IPS DF 4.7 (cell line): ENCODE results near the gene SPAG7.

Experiments used
- DNase-seq: peaks from one replicate; pipeline ENCODE4 v3.0.0-alpha.2; 2013; ENCODE audit warnings: low spot score; ENCODE audit errors: extremely low read depth

Gene SPAG7

DNA sequence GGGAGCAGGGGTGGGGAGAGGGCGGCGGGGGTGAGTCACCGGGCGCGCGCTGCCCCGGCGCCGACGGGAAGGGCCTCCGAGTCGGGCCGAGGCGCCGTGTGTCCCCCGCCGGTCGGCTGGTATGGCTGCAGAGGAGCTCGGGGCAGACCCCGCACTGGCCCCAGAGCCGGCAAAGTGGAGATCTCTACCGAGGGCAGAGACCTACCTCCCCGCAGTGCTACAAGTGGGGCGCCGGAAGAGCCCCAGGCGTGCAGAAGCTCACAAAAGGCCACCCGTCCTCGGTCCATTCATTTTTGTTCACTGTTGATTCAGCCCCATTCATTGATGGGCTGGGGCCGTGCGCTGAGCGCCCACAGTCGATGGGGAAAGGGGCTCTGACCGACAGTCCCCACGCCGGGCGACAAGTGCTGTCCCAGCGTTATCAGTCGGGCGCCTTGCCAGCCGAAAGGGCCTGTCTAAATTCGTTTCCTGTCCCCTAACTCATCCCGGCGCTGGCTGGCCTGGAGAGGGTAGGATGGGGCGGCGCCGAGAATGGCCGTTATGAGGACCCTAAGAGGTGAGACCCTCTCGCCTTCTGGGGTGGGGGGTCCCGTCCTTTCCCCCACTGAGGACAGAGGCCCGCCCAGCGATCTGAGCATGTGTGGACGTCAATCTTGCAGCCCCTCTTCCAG lies 17.4 kb downstream of the SPAG7 start:
- no peak for DNase-seq

GRCh38 chr17:4949321-4950074 lies 18.1 kb downstream of the SPAG7 start:
- DNase-seq: no peak

DNA sequence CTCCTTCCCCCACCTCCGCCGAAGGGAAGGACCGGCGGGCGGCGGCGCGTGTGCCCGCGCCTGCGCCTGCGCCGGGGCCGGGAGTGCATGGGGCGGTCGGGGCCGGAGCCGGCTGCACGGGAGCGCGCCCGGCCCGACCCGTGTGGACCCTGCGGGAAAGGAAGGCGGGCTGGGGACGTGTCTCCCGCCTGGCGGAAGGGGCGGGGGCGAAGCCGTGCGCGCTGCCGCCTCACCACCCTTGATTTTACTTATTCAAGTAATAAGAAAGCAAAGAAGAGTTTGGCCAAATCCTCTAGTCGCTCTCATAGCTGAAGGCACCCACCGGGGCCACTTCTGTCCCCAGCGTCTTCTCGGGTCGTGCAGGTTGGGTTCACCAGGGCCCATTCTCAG lies 18.7 kb downstream of the SPAG7 start:
- DNase-seq: no peak

GRCh38 chr17:4948166-4948930 lies 19.3 kb downstream of the SPAG7 start, which contains the start of gene PFN1:
PFN1 (minus strand) TSS chr17:4948530; CDS start chr17:4948394, 136 bp downstream.
- DNase-seq: no peak

DNA sequence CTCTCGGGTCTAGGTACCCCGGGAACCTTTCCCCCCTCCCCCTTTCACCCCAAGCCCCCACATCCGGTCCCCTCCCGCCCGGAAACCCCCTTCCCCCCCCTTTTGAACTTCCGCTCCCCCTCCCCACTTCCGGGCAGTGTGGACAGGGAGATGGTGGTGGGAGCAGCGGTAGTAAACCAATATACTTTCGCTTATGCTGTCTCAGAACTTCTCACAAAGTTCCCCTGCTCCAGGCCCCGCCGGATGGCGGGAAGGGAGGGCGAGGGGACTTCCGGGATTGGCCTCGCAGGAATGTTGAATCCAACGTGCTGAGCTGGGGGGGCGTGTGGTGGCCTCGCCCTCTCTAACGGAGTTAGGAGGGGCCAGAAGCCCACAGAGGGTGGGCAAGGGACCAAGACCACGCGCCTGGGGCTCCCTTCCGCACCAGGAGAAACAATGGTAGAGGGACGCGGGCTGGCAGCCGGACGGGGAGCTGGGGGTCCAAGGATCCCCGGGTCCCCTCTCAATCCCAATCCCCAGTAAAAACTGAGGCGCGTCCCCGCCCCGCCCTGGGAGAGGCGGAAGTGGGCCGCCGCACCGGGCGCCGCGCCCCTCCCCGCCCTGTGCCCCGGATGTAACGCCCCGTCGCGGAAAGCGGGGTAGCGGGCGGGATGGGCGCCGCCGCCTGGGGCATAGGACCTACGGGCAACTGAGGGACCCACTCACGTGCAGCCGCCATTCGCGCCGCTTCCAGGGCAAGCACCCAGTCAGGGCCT lies 20.0 kb downstream of the SPAG7 start:
- DNase-seq: no peak

GRCh38 chr17:4947010-4947410 lies 20.6 kb downstream of the SPAG7 start:
- no peak for DNase-seq

DNA sequence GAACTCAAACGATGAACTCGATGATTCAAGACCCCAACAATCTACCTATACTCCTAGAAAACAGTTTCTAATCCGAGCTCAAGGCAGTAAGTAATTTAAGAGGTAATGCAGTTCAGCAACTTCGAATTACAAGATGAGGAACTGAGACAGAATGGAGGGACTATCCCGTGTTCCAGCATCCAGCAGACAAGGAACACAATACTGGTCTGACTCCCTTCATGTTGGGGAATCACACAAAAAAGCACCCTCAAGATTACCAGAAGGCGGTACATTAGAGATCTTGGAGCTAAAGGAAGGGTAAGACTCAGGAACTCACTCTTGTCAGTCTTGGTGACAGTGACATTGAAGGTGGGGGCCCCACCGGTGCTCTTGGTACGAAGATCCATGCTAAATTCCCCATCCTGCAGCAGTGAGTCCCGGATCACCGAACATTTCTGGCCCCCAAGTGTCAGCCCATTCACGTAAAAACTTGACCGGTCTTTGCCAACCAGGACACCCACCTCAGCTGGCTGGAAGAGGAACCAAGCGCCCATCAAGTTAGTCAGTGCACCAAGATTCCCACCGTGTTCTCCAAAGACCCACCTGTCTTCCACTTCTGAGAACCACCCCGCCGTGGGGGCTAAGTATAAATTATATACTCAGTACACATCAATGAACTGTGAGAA lies 21.2 kb downstream of the SPAG7 start:
- no peak for DNase-seq

GRCh38 chr17:4945944-4946280 lies 21.7 kb downstream of the SPAG7 start:
- no peak for DNase-seq

DNA sequence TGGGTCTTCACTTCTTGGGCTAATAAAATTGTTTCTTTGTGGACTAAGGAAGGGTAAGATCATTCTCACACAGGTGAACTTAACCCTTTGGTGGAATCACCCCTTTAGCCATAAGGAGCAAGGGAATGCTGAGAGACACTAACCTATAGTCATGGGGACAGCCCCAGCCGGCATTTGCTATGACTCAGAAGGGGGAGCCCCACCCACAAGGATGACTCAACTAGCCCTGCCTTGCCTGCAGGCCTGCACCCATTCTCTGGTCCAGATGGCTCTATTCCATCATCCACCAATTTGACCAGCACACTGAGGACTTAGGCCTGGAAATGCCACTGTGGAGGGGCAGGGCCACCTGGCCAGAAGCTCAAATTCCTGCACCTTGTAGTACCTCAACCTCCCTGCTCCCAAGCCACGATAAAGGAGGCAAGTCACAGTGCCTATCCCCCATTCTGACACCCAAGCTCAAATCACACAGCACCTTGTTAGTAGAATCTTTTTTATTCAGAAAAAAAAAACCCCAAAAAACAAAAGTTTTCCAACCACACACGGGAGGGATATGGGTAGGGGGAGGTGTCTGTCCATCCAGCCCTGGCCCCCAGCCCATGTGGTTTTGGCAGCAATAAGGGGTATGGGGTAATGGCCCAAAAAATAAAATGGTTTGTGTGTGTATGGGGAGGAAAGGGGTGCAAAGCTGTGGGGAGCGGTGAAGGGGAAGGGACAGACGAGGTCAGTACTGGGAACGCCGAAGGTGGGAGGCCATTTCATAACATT lies 22.3 kb downstream of the SPAG7 start:
- DNase-seq: no peak

GRCh38 chr17:4944554-4945175 lies 23.0 kb downstream of the SPAG7 start:
- no peak for DNase-seq

DNA sequence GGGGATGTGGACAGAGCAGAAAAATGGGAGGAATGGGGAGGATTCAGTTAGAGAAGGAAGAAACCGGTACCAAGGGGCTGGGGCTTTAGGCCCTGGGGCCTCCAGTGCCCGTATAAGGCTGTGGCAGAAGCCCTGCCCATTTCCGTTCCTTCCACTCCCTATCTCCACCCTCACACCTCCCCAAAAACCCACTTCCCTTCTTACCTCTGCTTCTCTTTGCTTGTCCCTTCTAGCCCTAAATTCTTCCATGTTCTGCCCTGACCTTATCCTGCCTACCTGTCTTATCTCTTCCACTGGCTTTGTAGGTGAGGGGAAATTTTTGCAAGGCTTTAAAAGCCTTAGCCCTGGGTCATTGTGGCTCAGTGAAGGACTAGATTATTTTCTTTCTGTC lies 23.5 kb downstream of the SPAG7 start:
- no peak for DNase-seq

DNA sequence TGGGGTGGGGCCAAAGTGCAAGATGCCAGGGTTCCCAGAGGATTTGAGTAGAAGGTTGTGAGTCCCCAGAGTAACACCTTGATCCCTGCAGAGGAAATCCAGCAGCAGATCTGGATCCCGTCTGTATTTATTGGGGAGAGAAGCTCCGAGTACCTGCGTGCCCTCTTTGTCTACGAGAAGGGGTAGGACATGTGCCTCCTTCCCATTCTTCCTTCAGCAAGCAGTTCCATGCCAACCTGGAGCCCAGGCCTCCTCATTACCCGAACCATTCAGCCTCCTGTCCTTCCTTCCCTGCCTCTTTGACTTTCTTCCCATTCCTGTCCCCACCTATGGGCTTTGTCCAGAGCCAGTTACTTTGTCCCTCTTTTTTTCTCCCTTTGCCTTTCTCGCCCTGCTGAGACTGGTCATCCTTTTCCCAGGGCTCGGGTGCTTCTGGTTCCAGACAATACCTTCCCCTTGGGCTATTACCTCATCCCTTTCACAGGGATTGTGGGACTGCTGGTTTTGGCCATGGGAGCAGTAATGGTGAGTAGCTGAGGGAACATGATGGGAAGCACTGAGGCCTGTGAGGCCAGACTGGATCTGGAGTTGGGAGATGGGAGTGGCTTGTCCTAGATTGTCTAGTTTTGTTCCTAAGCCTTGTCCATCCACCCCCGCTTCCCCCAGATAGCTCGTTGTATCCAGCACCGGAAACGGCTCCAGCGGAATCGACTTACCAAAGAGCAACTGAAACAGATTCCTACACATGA lies 24.7 kb downstream of the SPAG7 start:
- no peak for DNase-seq

- DNase-seq: no peak
Measured at GRCh38 chr17:4941319-4941610, 26.4 kb downstream of the SPAG7 start.

DNA sequence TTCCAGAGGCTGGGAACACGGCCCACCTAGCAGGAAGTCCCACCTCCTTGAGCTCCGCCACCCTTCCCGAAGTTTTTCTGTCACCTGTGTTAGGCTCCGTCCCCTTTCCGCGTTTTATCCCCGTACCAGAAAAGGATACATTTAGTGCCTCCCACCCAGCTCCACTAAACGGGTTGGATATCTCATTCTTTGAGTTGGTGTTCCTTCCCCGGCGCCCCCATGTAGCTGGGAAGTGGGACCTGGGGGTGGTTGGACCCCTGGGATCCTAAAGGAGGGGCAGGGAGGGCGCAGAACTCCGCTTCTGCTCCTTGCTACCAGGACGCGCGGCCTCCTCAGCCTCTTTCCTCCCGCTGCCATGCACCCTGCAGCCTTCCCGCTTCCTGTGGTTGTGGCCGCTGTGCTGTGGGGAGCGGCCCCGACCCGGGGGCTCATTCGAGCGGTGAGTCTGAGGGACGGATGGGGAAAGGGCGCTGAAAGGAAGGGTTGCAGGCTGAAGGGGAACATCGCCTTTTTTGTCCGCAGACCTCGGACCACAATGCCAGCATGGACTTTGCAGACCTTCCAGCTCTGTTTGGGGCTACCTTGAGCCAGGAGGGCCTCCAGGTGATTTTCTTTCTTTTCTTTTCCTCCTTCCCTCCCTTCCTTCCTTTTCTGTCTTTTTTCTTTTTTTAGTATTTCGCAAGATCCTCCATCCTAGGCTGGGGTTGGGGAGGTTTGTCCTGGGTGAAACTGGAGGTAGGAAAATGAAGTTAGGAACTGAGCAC lies 26.9 kb downstream of the SPAG7 start:
- DNase-seq: no peak

GRCh38 chr17:4939796-4940554 lies 27.6 kb downstream of the SPAG7 start, which contains the start of the genes RNF167 and SLC25A11:
RNF167 (plus strand) TSS chr17:4940268; CDS start chr17:4940910, 642 bp downstream.
SLC25A11 (minus strand) TSS chr17:4940046; CDS start chr17:4939910, 136 bp downstream.
- peak; percentile 94 for DNase-seq

DNA sequence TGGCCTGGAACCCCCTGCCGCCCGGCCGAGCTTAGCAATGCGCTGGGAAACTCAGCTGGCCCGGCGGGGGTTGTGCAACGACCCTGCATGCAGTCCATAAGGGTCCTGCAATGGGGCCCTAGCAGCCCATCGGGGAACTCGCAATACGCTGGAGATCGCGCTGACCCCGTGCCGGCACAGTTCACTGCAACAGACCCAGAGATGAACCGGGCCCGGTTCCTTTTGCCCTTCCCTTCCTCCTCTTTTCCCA lies 28.1 kb downstream of the SPAG7 start:
- no peak for DNase-seq

GRCh38 chr17:4938688-4939545 lies 28.7 kb downstream of the SPAG7 start:
- no peak for DNase-seq
